Upper lobe of right lung (tissue), 1 donor: ENCODE data around the gene METTL16. TPM values are rescaled to one million over a fixed set of nuclear protein-coding genes. Genes with fewer than 3 reads are reported as not detected.

ENCODE experiments used
- ATAC-seq: fragments of 200-7000 bp; cut with Tn5 transposase; one replicate; pipeline ENCODE4 v1.9.1; 2020; ENCODE audit warnings: mild to moderate bottlenecking, moderate library complexity
- DNase-seq: peaks from one replicate; pipeline ENCODE4 v3.0.0-alpha.2; 2020
- H3K27ac ChIP-seq: fragments of 200-600 bp; one replicate; pipeline ENCODE4 v1.8.0; 2022
- H3K27me3 ChIP-seq: fragments of 200-600 bp; one replicate; pipeline ENCODE4 v1.8.0; 2022; ENCODE audit warnings: mild to moderate bottlenecking
- H3K36me3 ChIP-seq: fragments of 200-600 bp; one replicate; pipeline ENCODE4 v1.8.0; 2022
- H3K4me1 ChIP-seq: fragments of 200-600 bp; one replicate; pipeline ENCODE4 v1.8.0; 2022
- H3K4me3 ChIP-seq: fragments of 200-600 bp; one replicate; pipeline ENCODE4 v1.8.0; 2022; ENCODE audit warnings: mild to moderate bottlenecking
- H3K9me3 ChIP-seq: fragments of 200-600 bp; one replicate; pipeline ENCODE4 v1.8.0; 2022
- intact Hi-C: fragments of 100-400 bp; cut with DNase I; formaldehyde crosslinking; loops from one replicate; pipeline ENCODE4 v1.11.0; 2022
- total RNA-seq: library from RNA; stranded (reverse); fragmentation: NEBNext Ultra II Directional; extraction: Animal tissue kit (Norgen Biotek cat#: 25700); gene quantifications from one replicate; pipeline ENCODE4 v1.2.1, GENCODE V29; 2021
- TF ChIP-seq, protein P1 (sequence below): fragments of 200-600 bp; IDR thresholded peaks from one replicate; pipeline ENCODE4 v1.8.0; 2022; ENCODE audit warnings: antibody characterized with exemption
- donor health status: DM: no; HTN: yes; CAD: no; lungs with severe emphysema.

METTL16 gene
- total RNA-seq, 1 donor from 2014 or later: 30.0 TPM

DNA sequence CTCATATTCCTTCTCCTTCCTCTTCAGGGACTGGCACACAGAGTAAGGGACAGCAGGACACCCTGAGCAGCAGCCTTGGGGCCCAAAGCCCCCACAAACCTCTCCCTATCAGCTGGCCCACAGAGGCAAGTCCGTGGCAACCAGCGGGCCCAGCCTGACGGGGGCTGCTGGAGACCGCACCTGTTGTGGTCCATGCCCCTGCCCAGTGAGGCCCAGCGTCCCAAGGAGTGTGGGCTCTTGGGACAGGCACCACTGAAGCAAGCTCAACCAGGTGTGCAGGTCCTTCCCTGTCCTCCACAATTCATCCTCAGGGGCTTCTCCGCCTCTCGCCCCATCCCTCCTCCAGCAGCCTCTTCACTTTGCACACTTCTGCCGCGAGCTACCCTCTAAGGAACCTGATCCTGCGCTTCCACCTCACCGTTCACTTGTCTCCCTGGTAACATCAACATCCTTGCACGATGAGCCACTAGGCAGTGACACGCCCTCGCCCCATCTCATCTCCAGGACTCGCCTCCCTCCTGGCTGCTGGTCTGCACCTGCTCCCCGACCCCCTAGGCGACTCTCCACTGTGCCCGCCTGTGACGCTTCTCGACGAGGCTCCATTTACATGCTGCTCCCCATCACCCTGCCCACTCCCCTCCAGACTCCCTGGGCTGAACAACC is 123.5 kb downstream of the METTL16 start:
- H3K27ac ChIP-seq: no peak overlapping the region
- ATAC-seq (no peak), DNase-seq (no peak)
- intact Hi-C loops: no loop called here
- H3K9me3 ChIP-seq: no peaks in the 10 kb centered on the region
- H3K4me1 ChIP-seq: peaks cover 25% of the 10 kb centered on the region
- no peak overlapping the region for H3K4me3 ChIP-seq
- H3K36me3 ChIP-seq: peaks cover 22% of the 10 kb centered on the region
- TF ChIP-seq, protein P1, sequence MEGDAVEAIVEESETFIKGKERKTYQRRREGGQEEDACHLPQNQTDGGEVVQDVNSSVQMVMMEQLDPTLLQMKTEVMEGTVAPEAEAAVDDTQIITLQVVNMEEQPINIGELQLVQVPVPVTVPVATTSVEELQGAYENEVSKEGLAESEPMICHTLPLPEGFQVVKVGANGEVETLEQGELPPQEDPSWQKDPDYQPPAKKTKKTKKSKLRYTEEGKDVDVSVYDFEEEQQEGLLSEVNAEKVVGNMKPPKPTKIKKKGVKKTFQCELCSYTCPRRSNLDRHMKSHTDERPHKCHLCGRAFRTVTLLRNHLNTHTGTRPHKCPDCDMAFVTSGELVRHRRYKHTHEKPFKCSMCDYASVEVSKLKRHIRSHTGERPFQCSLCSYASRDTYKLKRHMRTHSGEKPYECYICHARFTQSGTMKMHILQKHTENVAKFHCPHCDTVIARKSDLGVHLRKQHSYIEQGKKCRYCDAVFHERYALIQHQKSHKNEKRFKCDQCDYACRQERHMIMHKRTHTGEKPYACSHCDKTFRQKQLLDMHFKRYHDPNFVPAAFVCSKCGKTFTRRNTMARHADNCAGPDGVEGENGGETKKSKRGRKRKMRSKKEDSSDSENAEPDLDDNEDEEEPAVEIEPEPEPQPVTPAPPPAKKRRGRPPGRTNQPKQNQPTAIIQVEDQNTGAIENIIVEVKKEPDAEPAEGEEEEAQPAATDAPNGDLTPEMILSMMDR: no peak
- no peaks in the 10 kb centered on the region for H3K27me3 ChIP-seq

DNA sequence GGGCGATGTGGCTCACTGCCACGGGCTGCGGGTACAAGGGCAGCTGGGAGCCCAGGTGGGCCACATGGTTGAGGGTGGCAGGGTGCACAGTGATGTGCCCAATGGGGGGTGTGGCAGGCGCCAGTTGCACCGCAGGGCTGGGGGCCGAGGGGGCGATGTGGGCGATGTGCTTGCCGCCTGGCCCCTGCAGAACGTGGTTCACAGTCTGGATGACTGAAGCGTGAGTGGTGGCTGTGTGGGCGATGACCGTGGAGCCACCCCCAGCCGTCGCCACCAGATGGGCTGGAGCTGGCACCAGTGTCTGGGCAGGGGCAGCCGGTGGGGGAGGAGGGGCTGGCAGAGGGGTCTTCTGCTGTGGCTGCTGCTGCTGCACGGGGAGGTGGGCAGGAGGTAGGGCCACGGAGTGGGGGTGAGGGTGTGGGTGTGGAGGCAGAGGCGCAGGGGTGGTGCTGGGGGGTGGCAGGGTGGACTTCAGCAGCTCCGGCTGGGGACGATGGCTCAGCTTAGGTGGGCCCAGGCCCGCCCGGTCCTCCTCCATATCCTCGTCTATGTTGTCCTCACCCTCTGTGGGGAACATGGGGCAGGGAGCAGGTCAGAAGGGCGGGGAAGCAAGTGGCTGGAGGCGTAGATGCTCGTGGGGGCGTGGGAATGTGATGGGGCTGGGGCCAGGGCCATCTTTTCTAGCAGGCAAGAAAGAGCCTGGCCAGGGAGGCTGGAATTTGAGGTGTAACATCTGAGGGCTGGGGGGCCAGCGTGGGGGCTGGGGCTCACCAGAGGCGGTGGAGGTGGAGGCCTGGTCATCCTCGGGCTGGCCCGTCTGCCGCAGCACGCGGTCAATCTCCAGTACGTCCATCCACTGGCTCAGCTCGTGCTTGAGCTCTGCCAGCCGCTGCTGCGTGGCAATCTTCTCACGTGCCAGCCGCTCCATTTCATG is 124.3 kb downstream of the METTL16 start:
- TF ChIP-seq, protein P1: no peak
- Histone ChIP-seq H3K4me1 (peaks cover 25% of the 10 kb centered on the region), H3K27ac (no peak overlapping the region), H3K4me3 (no peak overlapping the region), H3K9me3 (no peaks in the 10 kb centered on the region), H3K36me3 (peaks cover 22% of the 10 kb centered on the region), H3K27me3 (no peaks in the 10 kb centered on the region)
- DNase-seq (no peak), ATAC-seq (no peak)
- intact Hi-C loops: no loop called here

GRCh38 chr17:2386400-2387085 is 125.1 kb downstream of the METTL16 start:
- no peak for ATAC-seq
- H3K27ac ChIP-seq: no peak overlapping the region
- H3K4me3 ChIP-seq: no peak overlapping the region
- peaks cover 17% of the 10 kb centered on the region for H3K4me1 ChIP-seq
- intact Hi-C loops: no loop called here
- H3K9me3 ChIP-seq: no peaks in the 10 kb centered on the region
- no peaks in the 10 kb centered on the region for H3K27me3 ChIP-seq
- TF ChIP-seq, protein P1: no peak
- H3K36me3 ChIP-seq: peaks cover 22% of the 10 kb centered on the region
- no peak for DNase-seq

- Histone ChIP-seq H3K27ac (no peak overlapping the region), H3K4me1 (peaks cover 7% of the 10 kb centered on the region), H3K27me3 (no peaks in the 10 kb centered on the region), H3K4me3 (no peak overlapping the region), H3K36me3 (peaks cover 22% of the 10 kb centered on the region), H3K9me3 (no peaks in the 10 kb centered on the region)
- TF ChIP-seq, protein P1: no peak
- DNase-seq (no peak), ATAC-seq (no peak)
- intact Hi-C loops: no loop called here
Observed at GRCh38 chr17:2385240-2386210, 126.2 kb downstream of the METTL16 start.
